ENCODE results near the gene RAPGEF4.

- TF ChIP-seq PRDM1 (tag by site-specific recombination; IDR thresholded peaks at IDR 0.05): no peak; the same call in 1 of the 2 replicates
- TF ChIP-seq ZNF366 (tag by site-specific recombination; conservative IDR thresholded peaks at IDR 0.05): no peak
Observed at GRCh38 chr2:172919732-172920131, 184.1 kb downstream of the RAPGEF4 start.
